WTC11 (cell line): Measurements from ENCODE around the gene RNF208. TPM values are rescaled to one million over a fixed set of nuclear protein-coding genes. Genes with fewer than 3 reads are reported as not detected.

Experiments used
- ATAC-seq: fragments of 200-7000 bp; cut with Tn5 transposase; 2 replicates; pipeline ENCODE4 v1.10.0; 2021; ENCODE audit warnings: mild to moderate bottlenecking, moderate library complexity
- CTCF ChIA-PET: fragments of 300-600 bp; sonication (Branson Sonifier 250); formaldehyde crosslinking; loops from one replicate; lab custom pipeline; 2021; ENCODE audit warnings: antibody characterized with exemption; lab: Charles Lee
- POLR2A ChIA-PET: fragments of 350-600 bp; sonication (Branson Sonifier 250); formaldehyde crosslinking; loops from one replicate; lab custom pipeline; 2021; ENCODE audit warnings: antibody characterized with exemption; lab: Charles Lee
- DNase-seq: peaks from one replicate; pipeline ENCODE4 v3.0.0; 2021; ENCODE audit warnings: low spot score
- H3K27ac Mint-ChIP-seq: 2 replicates; pipeline ENCODE4 v1.8.0; 2021; ENCODE audit warnings: mixed read lengths
- H3K27me3 Mint-ChIP-seq: 2 replicates; pipeline ENCODE4 v1.8.0; 2021; ENCODE audit warnings: low read depth, mild to moderate bottlenecking, moderate library complexity, mixed read lengths
- H3K36me3 Mint-ChIP-seq: 2 replicates; pipeline ENCODE4 v1.8.0; 2021; ENCODE audit warnings: mixed read lengths
- H3K4me1 Mint-ChIP-seq: 2 replicates; pipeline ENCODE4 v1.8.0; 2022; ENCODE audit warnings: mixed read lengths
- H3K4me3 Mint-ChIP-seq: 2 replicates; pipeline ENCODE4 v1.8.0; 2021; ENCODE audit warnings: mild to moderate bottlenecking, moderate library complexity, mixed read lengths
- H3K9me3 Mint-ChIP-seq: 2 replicates; pipeline ENCODE4 v1.8.0; 2021; ENCODE audit warnings: mixed read lengths
- ATF2 ChIP-seq: sonication (generic); formaldehyde crosslinking; IDR thresholded peaks from 2 replicates; pipeline ENCODE4 v1.8.1; 2022; ENCODE audit warnings: low read depth, missing genetic modification reagents, borderline replicate concordance
- CREB1 ChIP-seq: sonication (generic); formaldehyde crosslinking; IDR thresholded peaks from 2 replicates; pipeline ENCODE4 v1.8.0; 2023; ENCODE audit warnings: mild to moderate bottlenecking, missing genetic modification reagents
- GRHL2 ChIP-seq: fragments of 250-450 bp; sonication (Bioruptor Pico); IDR thresholded peaks from 2 replicates; pipeline ENCODE4 v1.8.0; 2022; ENCODE audit warnings: mild to moderate bottlenecking, moderate library complexity; ENCODE audit not compliant: insufficient replicate concordance, severe bottlenecking
- IRF1 ChIP-seq: sonication (generic); formaldehyde crosslinking; IDR thresholded peaks from 2 replicates; pipeline ENCODE4 v1.8.0; 2023; ENCODE audit warnings: missing genetic modification reagents
- JUN ChIP-seq: sonication (generic); formaldehyde crosslinking; IDR thresholded peaks from 2 replicates; pipeline ENCODE4 v1.8.0; 2023; ENCODE audit warnings: mild to moderate bottlenecking, missing genetic modification reagents
- MYBL2 ChIP-seq: sonication (generic); formaldehyde crosslinking; IDR thresholded peaks from 2 replicates; pipeline ENCODE4 v1.8.1; 2023; ENCODE audit warnings: mild to moderate bottlenecking, moderate library complexity, missing genetic modification reagents
- NFE2L1 ChIP-seq: sonication (generic); formaldehyde crosslinking; IDR thresholded peaks from 2 replicates; pipeline ENCODE4 v1.8.1; 2023; ENCODE audit warnings: missing genetic modification reagents
- NFYB ChIP-seq: sonication (generic); formaldehyde crosslinking; conservative IDR thresholded peaks from 2 replicates; pipeline ENCODE4 v1.8.0; 2022; ENCODE audit warnings: low read depth, missing genetic modification reagents
- NR1H2 ChIP-seq: sonication (generic); formaldehyde crosslinking; IDR thresholded peaks from 2 replicates; pipeline ENCODE4 v1.9.0; 2021; ENCODE audit warnings: mild to moderate bottlenecking, moderate library complexity, missing genetic modification reagents
- NR2C2 ChIP-seq: sonication (generic); formaldehyde crosslinking; IDR thresholded peaks from 2 replicates; pipeline ENCODE4 v1.8.0; 2022; ENCODE audit warnings: mild to moderate bottlenecking, missing genetic modification reagents
- PREB ChIP-seq: sonication (generic); formaldehyde crosslinking; IDR thresholded peaks from 2 replicates; pipeline ENCODE4 v1.8.1; 2022; ENCODE audit warnings: mild to moderate bottlenecking, missing genetic modification reagents, moderate library complexity, borderline replicate concordance
- RELA ChIP-seq: sonication (generic); formaldehyde crosslinking; IDR thresholded peaks from 2 replicates; pipeline ENCODE4 v1.8.1; 2022; ENCODE audit warnings: missing genetic modification reagents, mild to moderate bottlenecking, borderline replicate concordance
- RORB ChIP-seq: fragments of 250-450 bp; sonication (Bioruptor Pico); IDR thresholded peaks from 2 replicates; pipeline ENCODE4 v1.9.0; 2021; ENCODE audit warnings: mild to moderate bottlenecking
- SOX15 ChIP-seq: fragments of 250-450 bp; sonication (Bioruptor Pico); IDR thresholded peaks from 2 replicates; pipeline ENCODE4 v1.9.0; 2021; ENCODE audit warnings: mild to moderate bottlenecking
- ZNF416 ChIP-seq: fragments of 250-450 bp; sonication (Bioruptor Pico); IDR thresholded peaks from 2 replicates; pipeline ENCODE4 v1.9.0; 2021; ENCODE audit warnings: mild to moderate bottlenecking, inconsistent platforms
- ZNF423 ChIP-seq: fragments of 250-450 bp; sonication (Bioruptor Pico); IDR thresholded peaks from 2 replicates; pipeline ENCODE4 v2.1.2; 2022; ENCODE audit warnings: mild to moderate bottlenecking, moderate library complexity
- ZSCAN18 ChIP-seq: fragments of 250-450 bp; sonication (Bioruptor Pico); IDR thresholded peaks from 2 replicates; pipeline ENCODE4 v2.1.2; 2022; ENCODE audit warnings: mild to moderate bottlenecking, moderate library complexity
- total RNA-seq: library from RNA; stranded (reverse); gene quantifications from 3 replicates; pipeline ENCODE4 v1.2.3, GENCODE V29; 2021
- TF ChIP-seq, protein P1 (sequence below): sonication (generic); formaldehyde crosslinking; IDR thresholded peaks from 2 replicates; pipeline ENCODE4 v1.8.0; 2022; ENCODE audit warnings: mild to moderate bottlenecking, missing genetic modification reagents
- TF ChIP-seq, protein P2 (sequence below): sonication (generic); formaldehyde crosslinking; IDR thresholded peaks from 2 replicates; pipeline ENCODE4 v1.8.1; 2023; ENCODE audit warnings: mild to moderate bottlenecking, missing genetic modification reagents
- TF ChIP-seq, protein P3 (sequence below): fragments of 250-450 bp; sonication (Bioruptor Pico); IDR thresholded peaks from 2 replicates; pipeline ENCODE4 v1.8.0; 2021; ENCODE audit warnings: mild to moderate bottlenecking
- TF ChIP-seq, protein P4 (sequence below): fragments of 250-450 bp; sonication (Bioruptor Pico); IDR thresholded peaks from 2 replicates; pipeline ENCODE4 v1.9.0; 2021; ENCODE audit warnings: mild to moderate bottlenecking

RNF208 gene
- total RNA-seq, 1 experiment from 2014 or later, result 14.8 TPM

DNA sequence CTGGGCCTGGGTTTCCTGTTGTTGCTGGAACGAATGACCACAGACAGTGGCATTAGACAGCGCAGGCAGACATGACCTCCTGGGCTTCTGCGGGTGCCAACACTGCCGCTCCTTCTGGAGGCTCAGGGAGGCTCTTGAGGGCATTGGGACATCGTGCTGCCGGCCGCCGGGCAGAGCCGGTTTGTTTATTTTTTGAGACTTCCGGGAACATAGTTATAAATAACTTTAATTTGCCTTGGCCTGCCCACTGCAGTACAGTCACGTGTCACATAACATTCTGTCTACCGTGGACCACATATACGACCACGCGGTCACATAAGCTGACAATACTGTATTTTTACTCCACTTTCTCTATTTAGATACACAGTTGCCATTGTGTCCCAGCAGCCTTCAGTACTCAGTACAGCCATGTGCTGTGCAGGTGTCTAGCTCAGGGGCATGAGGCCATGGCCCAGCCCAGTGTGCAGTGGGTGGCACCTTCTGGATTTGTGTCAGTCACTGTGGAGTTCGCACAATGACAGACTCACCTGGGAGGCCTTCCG lies 47.3 kb upstream of the RNF208 start (continued):
- TF ChIP-seq ZNF423 (no peak), CREB1 (CRISPR knock-in tag) (no peak), GRHL2 (CRISPR knock-in tag) (no peak), ZSCAN18 (CRISPR knock-in tag) (no peak)
- TF ChIP-seq, protein P1, sequence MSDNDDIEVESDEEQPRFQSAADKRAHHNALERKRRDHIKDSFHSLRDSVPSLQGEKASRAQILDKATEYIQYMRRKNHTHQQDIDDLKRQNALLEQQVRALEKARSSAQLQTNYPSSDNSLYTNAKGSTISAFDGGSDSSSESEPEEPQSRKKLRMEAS (CRISPR knock-in tag), result no peak
- TF ChIP-seq, protein P2, sequence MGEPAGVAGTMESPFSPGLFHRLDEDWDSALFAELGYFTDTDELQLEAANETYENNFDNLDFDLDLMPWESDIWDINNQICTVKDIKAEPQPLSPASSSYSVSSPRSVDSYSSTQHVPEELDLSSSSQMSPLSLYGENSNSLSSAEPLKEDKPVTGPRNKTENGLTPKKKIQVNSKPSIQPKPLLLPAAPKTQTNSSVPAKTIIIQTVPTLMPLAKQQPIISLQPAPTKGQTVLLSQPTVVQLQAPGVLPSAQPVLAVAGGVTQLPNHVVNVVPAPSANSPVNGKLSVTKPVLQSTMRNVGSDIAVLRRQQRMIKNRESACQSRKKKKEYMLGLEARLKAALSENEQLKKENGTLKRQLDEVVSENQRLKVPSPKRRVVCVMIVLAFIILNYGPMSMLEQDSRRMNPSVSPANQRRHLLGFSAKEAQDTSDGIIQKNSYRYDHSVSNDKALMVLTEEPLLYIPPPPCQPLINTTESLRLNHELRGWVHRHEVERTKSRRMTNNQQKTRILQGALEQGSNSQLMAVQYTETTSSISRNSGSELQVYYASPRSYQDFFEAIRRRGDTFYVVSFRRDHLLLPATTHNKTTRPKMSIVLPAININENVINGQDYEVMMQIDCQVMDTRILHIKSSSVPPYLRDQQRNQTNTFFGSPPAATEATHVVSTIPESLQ (CRISPR knock-in tag), result no peak

DNA sequence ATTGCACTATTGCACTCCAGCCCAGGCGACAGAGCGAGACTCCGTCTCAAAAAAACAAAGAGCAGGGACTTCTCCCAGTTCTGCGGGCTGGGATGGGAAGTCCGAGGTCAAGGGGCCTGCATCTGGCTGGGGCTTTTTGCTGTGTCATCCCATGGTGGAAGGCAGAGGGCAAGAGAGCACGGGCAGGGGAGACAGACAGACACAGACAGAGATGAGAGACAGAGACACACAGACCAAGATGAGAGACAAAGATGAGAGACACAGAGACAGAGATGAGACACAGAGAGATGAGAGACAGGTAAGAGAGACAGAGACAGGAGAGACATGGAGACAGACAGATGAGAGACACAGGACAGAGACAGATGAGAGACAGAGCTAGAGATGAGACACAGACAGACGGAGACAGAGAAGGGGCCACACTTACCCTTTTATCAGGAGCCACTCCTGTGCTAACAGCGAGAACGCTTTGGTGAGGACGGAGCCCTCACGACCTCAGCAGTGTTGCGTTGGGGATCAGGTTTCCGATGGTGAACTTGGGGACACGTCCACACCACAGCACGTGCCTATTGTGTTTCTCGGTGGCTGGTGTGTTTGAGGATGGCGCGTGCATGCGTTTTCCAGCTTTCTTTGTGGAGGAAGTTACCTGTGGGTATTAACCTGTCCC lies 46.6 kb upstream of the RNF208 start:
- Mint-ChIP-seq H3K27me3 (no peaks in the 10 kb centered on the region), H3K36me3 (peaks cover 20% of the 10 kb centered on the region), H3K9me3 (no peaks in the 10 kb centered on the region), H3K27ac (peak overlapping the region; percentile 17; the same call in 1 of the 2 replicates), H3K4me1 (peaks cover 4% of the 10 kb centered on the region), H3K4me3 (no peak overlapping the region)
- CTCF ChIA-PET, result no interaction called here
- ATAC-seq, result no peak
- POLR2A ChIA-PET, result no interaction called here
- TF ChIP-seq RORB (CRISPR knock-in tag) (no peak), SOX15 (no peak), NR2C2 (CRISPR knock-in tag) (no peak), NFYB (CRISPR knock-in tag) (no peak), ATF2 (CRISPR knock-in tag) (no peak), PREB (CRISPR knock-in tag) (no peak), JUN (CRISPR knock-in tag) (no peak), ZSCAN18 (CRISPR knock-in tag) (no peak), MYBL2 (CRISPR knock-in tag) (no peak), ZNF416 (CRISPR knock-in tag) (no peak), RELA (CRISPR knock-in tag) (no peak), NFE2L1 (CRISPR knock-in tag) (no peak), IRF1 (CRISPR knock-in tag) (no peak), NR1H2 (CRISPR knock-in tag) (no peak)
- TF ChIP-seq, protein P3, sequence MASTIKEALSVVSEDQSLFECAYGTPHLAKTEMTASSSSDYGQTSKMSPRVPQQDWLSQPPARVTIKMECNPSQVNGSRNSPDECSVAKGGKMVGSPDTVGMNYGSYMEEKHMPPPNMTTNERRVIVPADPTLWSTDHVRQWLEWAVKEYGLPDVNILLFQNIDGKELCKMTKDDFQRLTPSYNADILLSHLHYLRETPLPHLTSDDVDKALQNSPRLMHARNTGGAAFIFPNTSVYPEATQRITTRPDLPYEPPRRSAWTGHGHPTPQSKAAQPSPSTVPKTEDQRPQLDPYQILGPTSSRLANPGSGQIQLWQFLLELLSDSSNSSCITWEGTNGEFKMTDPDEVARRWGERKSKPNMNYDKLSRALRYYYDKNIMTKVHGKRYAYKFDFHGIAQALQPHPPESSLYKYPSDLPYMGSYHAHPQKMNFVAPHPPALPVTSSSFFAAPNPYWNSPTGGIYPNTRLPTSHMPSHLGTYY (CRISPR knock-in tag), result no peak
- TF ChIP-seq, protein P4, sequence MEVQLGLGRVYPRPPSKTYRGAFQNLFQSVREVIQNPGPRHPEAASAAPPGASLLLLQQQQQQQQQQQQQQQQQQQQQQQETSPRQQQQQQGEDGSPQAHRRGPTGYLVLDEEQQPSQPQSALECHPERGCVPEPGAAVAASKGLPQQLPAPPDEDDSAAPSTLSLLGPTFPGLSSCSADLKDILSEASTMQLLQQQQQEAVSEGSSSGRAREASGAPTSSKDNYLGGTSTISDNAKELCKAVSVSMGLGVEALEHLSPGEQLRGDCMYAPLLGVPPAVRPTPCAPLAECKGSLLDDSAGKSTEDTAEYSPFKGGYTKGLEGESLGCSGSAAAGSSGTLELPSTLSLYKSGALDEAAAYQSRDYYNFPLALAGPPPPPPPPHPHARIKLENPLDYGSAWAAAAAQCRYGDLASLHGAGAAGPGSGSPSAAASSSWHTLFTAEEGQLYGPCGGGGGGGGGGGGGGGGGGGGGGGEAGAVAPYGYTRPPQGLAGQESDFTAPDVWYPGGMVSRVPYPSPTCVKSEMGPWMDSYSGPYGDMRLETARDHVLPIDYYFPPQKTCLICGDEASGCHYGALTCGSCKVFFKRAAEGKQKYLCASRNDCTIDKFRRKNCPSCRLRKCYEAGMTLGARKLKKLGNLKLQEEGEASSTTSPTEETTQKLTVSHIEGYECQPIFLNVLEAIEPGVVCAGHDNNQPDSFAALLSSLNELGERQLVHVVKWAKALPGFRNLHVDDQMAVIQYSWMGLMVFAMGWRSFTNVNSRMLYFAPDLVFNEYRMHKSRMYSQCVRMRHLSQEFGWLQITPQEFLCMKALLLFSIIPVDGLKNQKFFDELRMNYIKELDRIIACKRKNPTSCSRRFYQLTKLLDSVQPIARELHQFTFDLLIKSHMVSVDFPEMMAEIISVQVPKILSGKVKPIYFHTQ, result no peak
- DNase-seq, result no peak
